Hepatocyte (in vitro differentiated cells): Measurements from ENCODE around the gene P4HA3. TPM values are rescaled to one million over a fixed set of nuclear protein-coding genes. Genes with fewer than 3 reads are reported as not detected.

Source experiments
- DNase-seq: peaks from one replicate; pipeline ENCODE4 v3.0.0-alpha.2; 2016; ENCODE audit warnings: low spot score
- H2AFZ ChIP-seq: fragments of 200-600 bp; sonication (generic); 2 replicates; pipeline ENCODE4 v1.6.0; 2016; ENCODE audit warnings: antibody characterized with exemption, mild to moderate bottlenecking
- H3K27ac ChIP-seq: fragments of 200-600 bp; sonication (generic); 2 replicates; pipeline ENCODE4 v1.5.1; 2016; ENCODE audit warnings: mild to moderate bottlenecking
- H3K27me3 ChIP-seq: fragments of 200-600 bp; sonication (generic); 2 replicates; pipeline ENCODE4 v1.6.1; 2016
- H3K36me3 ChIP-seq: fragments of 200-600 bp; sonication (generic); replicated peaks from 2 replicates; pipeline ENCODE4 v1.5.1; 2016; ENCODE audit warnings: low read depth; ENCODE audit not compliant: insufficient read depth
- H3K4me1 ChIP-seq: fragments of 200-600 bp; sonication (generic); 2 replicates; pipeline ENCODE4 v1.5.1; 2016; ENCODE audit warnings: mild to moderate bottlenecking, moderate library complexity; ENCODE audit not compliant: insufficient read depth
- H3K4me2 ChIP-seq: fragments of 200-600 bp; sonication (generic); 2 replicates; pipeline ENCODE4 v1.6.0; 2016
- H3K4me3 ChIP-seq: fragments of 200-600 bp; sonication (generic); 2 replicates; pipeline ENCODE4 v1.5.1; 2016; ENCODE audit warnings: mild to moderate bottlenecking
- H3K79me2 ChIP-seq: fragments of 200-600 bp; sonication (generic); 2 replicates; pipeline ENCODE4 v1.6.0; 2017; ENCODE audit warnings: mild to moderate bottlenecking
- H3K9me2 ChIP-seq: fragments of 200-600 bp; sonication (generic); replicated peaks from 2 replicates; pipeline ENCODE4 v1.6.0; 2017; ENCODE audit warnings: mild to moderate bottlenecking; ENCODE audit not compliant: insufficient read depth
- H3K9me3 ChIP-seq: fragments of 200-600 bp; sonication (generic); 2 replicates; pipeline ENCODE4 v1.5.1; 2016; ENCODE audit warnings: low read depth, mild to moderate bottlenecking
- H4K20me1 ChIP-seq: fragments of 200-600 bp; sonication (generic); 2 replicates; pipeline ENCODE4 v1.6.0; 2016; ENCODE audit warnings: mild to moderate bottlenecking; ENCODE audit not compliant: insufficient read depth, poor library complexity, severe bottlenecking
- EZH2 ChIP-seq: fragments of 200-600 bp; sonication (generic); IDR thresholded peaks from 2 replicates; pipeline ENCODE4 v1.6.1; 2016; ENCODE audit warnings: antibody characterized with exemption, mild to moderate bottlenecking, borderline replicate concordance
- EZH2phosphoT487 ChIP-seq: fragments of 200-600 bp; sonication (generic); IDR thresholded peaks from one replicate; pipeline ENCODE4 v1.6.1; 2018; ENCODE audit warnings: antibody characterized with exemption, mild to moderate bottlenecking, low read depth, moderate library complexity; ENCODE audit not compliant: unreplicated experiment, severe bottlenecking
- WGBS: methylation state at CpG from one replicate; pipeline ENCODE4 v1.1.6; 2016; ENCODE audit warnings: low lambda C conversion rate; ENCODE audit errors: missing lambda C conversion rate; 5-methylcytosine and 5-hydroxymethylcytosine counted together
- polyA plus RNA-seq: library from polyadenylated mRNA; unstranded; fragments of >200 nt; fragmentation: Nextera tagmentation; extraction: Ambion mirVana; gene quantifications from 2 replicates; pipeline ENCODE4 v1.2.1, GENCODE V29; 2016
- total RNA-seq: library from RNA; depleted of rRNA; stranded (reverse); fragments of >200 nt; gene quantifications from 2 replicates; pipeline ENCODE4 v1.2.3, GENCODE V29; 2014
- TF ChIP-seq, protein P1 (sequence below): fragments of 200-600 bp; sonication (generic); IDR thresholded peaks from 2 replicates; pipeline ENCODE4 v1.5.1; 2016; ENCODE audit warnings: antibody characterized with exemption, mild to moderate bottlenecking; ENCODE audit not compliant: poor library complexity

Gene P4HA3
- total and polyA plus RNA-seq, 2 experiments from 2014 or later = 1.3 to 2.3 TPM

DNA sequence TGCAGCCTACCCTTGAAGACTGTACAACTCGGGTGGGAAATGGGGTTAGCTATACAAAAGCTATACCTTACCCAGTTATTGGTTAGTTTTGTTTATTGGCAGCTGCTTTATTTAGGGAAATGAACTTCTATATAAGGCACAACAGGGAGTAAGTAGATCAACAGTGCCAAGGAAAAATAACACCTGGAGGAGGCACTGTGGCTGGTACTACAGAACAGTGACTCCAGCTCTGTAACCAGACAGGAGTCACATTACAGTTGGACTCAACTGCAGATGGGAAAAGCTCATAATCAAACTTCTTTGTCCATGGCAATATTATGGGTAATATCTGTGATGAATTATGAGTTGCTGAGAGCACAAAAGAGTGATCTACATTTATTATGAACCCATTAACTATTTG is 14.0 kb downstream of the P4HA3 start:
- no peak overlapping the region for H3K27ac ChIP-seq
- TF ChIP-seq EZH2 (no peak), EZH2phosphoT487 (no peak)
- TF ChIP-seq, protein P1, sequence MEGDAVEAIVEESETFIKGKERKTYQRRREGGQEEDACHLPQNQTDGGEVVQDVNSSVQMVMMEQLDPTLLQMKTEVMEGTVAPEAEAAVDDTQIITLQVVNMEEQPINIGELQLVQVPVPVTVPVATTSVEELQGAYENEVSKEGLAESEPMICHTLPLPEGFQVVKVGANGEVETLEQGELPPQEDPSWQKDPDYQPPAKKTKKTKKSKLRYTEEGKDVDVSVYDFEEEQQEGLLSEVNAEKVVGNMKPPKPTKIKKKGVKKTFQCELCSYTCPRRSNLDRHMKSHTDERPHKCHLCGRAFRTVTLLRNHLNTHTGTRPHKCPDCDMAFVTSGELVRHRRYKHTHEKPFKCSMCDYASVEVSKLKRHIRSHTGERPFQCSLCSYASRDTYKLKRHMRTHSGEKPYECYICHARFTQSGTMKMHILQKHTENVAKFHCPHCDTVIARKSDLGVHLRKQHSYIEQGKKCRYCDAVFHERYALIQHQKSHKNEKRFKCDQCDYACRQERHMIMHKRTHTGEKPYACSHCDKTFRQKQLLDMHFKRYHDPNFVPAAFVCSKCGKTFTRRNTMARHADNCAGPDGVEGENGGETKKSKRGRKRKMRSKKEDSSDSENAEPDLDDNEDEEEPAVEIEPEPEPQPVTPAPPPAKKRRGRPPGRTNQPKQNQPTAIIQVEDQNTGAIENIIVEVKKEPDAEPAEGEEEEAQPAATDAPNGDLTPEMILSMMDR = no peak
- H3K4me2 ChIP-seq = no peak overlapping the region
- H4K20me1 ChIP-seq = no peaks in the 10 kb centered on the region
- H3K4me3 ChIP-seq = no peak overlapping the region
- H2AFZ ChIP-seq = no peak overlapping the region
- 91% methylated on average over 1 of the region's 1 CpG for WGBS
- H3K9me3 ChIP-seq = no peaks in the 10 kb centered on the region
- H3K79me2 ChIP-seq = no peaks in the 10 kb centered on the region
- no peaks in the 10 kb centered on the region for H3K36me3 ChIP-seq
- no peaks in the 10 kb centered on the region for H3K27me3 ChIP-seq
- H3K9me2 ChIP-seq = no peaks in the 10 kb centered on the region
- no peak for DNase-seq
- no peaks in the 10 kb centered on the region for H3K4me1 ChIP-seq

DNA sequence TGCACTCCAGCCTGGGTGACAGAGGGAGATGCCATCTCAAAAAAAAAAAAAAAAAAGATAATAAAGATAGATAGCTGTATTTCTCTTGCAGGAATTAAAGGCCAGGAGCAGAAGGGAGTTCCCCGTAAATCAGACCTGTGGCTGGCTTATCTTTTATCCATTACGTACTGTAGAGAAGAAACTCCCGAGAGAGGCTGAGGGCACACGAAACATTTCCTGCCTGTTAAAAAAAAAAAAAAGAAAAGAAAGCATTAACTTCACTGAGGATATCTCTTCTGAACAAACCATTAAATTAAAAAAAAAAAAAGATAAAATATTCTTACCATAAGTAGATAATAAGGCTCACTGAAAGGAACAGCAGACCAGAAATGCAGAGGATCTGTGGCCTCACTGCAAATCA is 22.5 kb downstream of the P4HA3 start:
- H4K20me1 ChIP-seq = no peaks in the 10 kb centered on the region
- no peaks in the 10 kb centered on the region for H3K36me3 ChIP-seq
- TF ChIP-seq, protein P1 = no peak
- TF ChIP-seq EZH2 (no peak), EZH2phosphoT487 (no peak)
- no peak overlapping the region for H2AFZ ChIP-seq
- H3K27ac ChIP-seq = no peak overlapping the region
- WGBS = 53% methylated on average over 4 of the region's 4 CpGs
- no peaks in the 10 kb centered on the region for H3K27me3 ChIP-seq
- no peaks in the 10 kb centered on the region for H3K79me2 ChIP-seq
- no peaks in the 10 kb centered on the region for H3K9me2 ChIP-seq
- no peak overlapping the region for H3K4me2 ChIP-seq
- no peak overlapping the region for H3K4me3 ChIP-seq
- H3K9me3 ChIP-seq = no peaks in the 10 kb centered on the region
- H3K4me1 ChIP-seq = no peaks in the 10 kb centered on the region
- DNase-seq = no peak

DNA sequence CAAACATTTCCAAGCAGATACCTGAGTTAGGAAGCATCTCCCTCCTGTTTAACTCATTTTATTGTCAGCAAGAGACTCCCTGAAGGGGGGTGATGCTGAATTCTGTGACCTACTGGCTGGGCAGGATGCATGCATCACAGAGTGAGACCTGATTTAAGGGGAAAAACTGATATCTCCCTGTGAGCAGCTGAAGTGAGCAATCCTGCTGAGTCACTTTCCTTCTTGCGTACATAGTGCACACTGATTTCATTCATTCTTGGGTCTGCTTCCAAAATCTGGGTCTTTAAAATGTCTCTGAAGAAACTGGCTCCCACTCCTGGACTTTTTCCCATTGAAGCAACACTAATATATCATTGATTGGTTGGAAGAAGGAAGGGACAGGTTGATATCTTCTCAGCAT is 23.3 kb downstream of the P4HA3 start:
- H3K9me2 ChIP-seq = no peaks in the 10 kb centered on the region
- no peak overlapping the region for H3K4me3 ChIP-seq
- H3K4me1 ChIP-seq = no peaks in the 10 kb centered on the region
- no peaks in the 10 kb centered on the region for H3K9me3 ChIP-seq
- WGBS = 39% methylated on average over 1 of the region's 1 CpG
- no peak overlapping the region for H3K27ac ChIP-seq
- H3K27me3 ChIP-seq = no peaks in the 10 kb centered on the region
- no peak overlapping the region for H2AFZ ChIP-seq
- no peaks in the 10 kb centered on the region for H3K36me3 ChIP-seq
- peak; percentile 34 for DNase-seq
- no peak overlapping the region for H3K4me2 ChIP-seq
- no peaks in the 10 kb centered on the region for H3K79me2 ChIP-seq
- no peaks in the 10 kb centered on the region for H4K20me1 ChIP-seq
- TF ChIP-seq EZH2 (no peak), EZH2phosphoT487 (no peak)
- TF ChIP-seq, protein P1 = no peak

DNA sequence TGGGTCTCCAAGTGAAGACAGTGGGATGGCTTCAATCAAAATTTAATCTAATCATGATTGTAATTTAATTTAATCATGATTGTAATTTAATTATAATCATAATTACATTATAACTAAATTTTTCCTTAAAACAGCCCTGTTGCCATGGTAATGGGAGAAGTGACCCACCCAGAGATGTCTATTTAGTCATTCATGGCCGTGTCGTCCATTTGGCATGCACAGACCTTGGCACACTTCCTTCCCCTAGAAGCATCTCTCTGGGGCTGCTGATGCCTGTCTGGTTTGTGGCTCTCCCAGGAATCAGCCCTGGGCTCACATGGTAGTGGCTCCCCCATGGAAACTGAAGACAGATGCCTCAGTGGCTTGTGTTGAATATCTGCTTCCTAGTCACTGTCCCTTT is 27.0 kb downstream of the P4HA3 start:
- no peaks in the 10 kb centered on the region for H3K36me3 ChIP-seq
- WGBS = 90% methylated on average over 2 of the region's 2 CpGs
- no peaks in the 10 kb centered on the region for H3K9me3 ChIP-seq
- no peaks in the 10 kb centered on the region for H3K27me3 ChIP-seq
- no peaks in the 10 kb centered on the region for H4K20me1 ChIP-seq
- no peak for TF ChIP-seq EZH2phosphoT487
- no peak for TF ChIP-seq EZH2
- TF ChIP-seq, protein P1 = no peak
- no peaks in the 10 kb centered on the region for H3K79me2 ChIP-seq
- H3K4me1 ChIP-seq = no peaks in the 10 kb centered on the region
- no peak overlapping the region for H2AFZ ChIP-seq
- no peak overlapping the region for H3K4me3 ChIP-seq
- H3K4me2 ChIP-seq = no peak overlapping the region
- no peak for DNase-seq
- H3K27ac ChIP-seq = no peak overlapping the region
- H3K9me2 ChIP-seq = no peaks in the 10 kb centered on the region
